GM21717 (cell line): Measurements from ENCODE around the gene PDE2A.
"Not testable (repeated sequence)": the region's sequence is repeated elsewhere in the genome, so short reads cannot be mapped to it uniquely, and the experiment has no call there.

Experiments used
- ATAC-seq: cut with Tn5 transposase; IDR thresholded peaks from one replicate; pipeline ENCODE4 v1.9.1; 2021; ENCODE audit warnings: mild to moderate bottlenecking, moderate library complexity; ENCODE audit not compliant: unreplicated experiment

The PDE2A gene

GRCh38 chr11:72579816-72580641 lies 94.2 kb downstream of the PDE2A start:
- no peak for ATAC-seq

GRCh38 chr11:72578991-72579815 lies 95.0 kb downstream of the PDE2A start:
- ATAC-seq, result no peak

GRCh38 chr11:72578566-72578965 lies 95.7 kb downstream of the PDE2A start:
- ATAC-seq, result no peak

GRCh38 chr11:72578051-72578450 lies 96.2 kb downstream of the PDE2A start:
- no peak for ATAC-seq

GRCh38 chr11:72577271-72577721 lies 96.9 kb downstream of the PDE2A start:
- ATAC-seq, result no peak

- ATAC-seq, result no peak
Observed at GRCh38 chr11:72576661-72577060, 97.6 kb downstream of the PDE2A start.

GRCh38 chr11:72576243-72576595 lies 98.0 kb downstream of the PDE2A start:
- ATAC-seq, result no peak

GRCh38 chr11:72575533-72576242 lies 98.5 kb downstream of the PDE2A start:
- ATAC-seq, result no peak

GRCh38 chr11:72574548-72575460 lies 99.4 kb downstream of the PDE2A start:
- no peak for ATAC-seq

GRCh38 chr11:72573855-72574445 lies 100.3 kb downstream of the PDE2A start:
- no peak for ATAC-seq

GRCh38 chr11:72573072-72573854 lies 101.0 kb downstream of the PDE2A start:
- no peak for ATAC-seq

GRCh38 chr11:72572540-72572939 lies 101.7 kb downstream of the PDE2A start:
- not testable (repeated sequence) for ATAC-seq

- no peak for ATAC-seq
Observed at GRCh38 chr11:72570893-72571661, 103.1 kb downstream of the PDE2A start.

- ATAC-seq, result no peak
Observed at GRCh38 chr11:72569966-72570892, 104.0 kb downstream of the PDE2A start.

- no peak for ATAC-seq
Observed at GRCh38 chr11:72568861-72569260, 105.4 kb downstream of the PDE2A start.

- ATAC-seq, result no peak
Observed at GRCh38 chr11:72562431-72562830, 111.8 kb downstream of the PDE2A start.

- ATAC-seq, result no peak
Observed at GRCh38 chr11:72561856-72562255, 112.4 kb downstream of the PDE2A start.
